WERI-Rb-1 (cell line): Measurements from ENCODE around the gene PARM1.

Experiments used
- DNase-seq: peaks from one replicate; pipeline ENCODE4 v3.0.0-alpha.2; 2020
- H3K27ac ChIP-seq: fragments of 250-450 bp; sonication (Bioruptor Pico); 2 replicates; pipeline ENCODE4 v1.5.1; 2020; ENCODE audit warnings: mild to moderate bottlenecking, moderate library complexity
- H3K27me3 ChIP-seq: fragments of 250-450 bp; sonication (Bioruptor Pico); 2 replicates; pipeline ENCODE4 v1.5.1; 2021; ENCODE audit warnings: mild to moderate bottlenecking, low read depth, moderate library complexity; ENCODE audit not compliant: insufficient read depth, severe bottlenecking
- H3K36me3 ChIP-seq: fragments of 250-450 bp; sonication (Bioruptor Pico); 2 replicates; pipeline ENCODE4 v1.5.1; 2020; ENCODE audit warnings: mild to moderate bottlenecking, moderate library complexity
- H3K4me3 ChIP-seq: 2 replicates; pipeline ENCODE4 v1.5.1; 2011; ENCODE audit warnings: low read depth, mild to moderate bottlenecking, control low read depth, low read length
- H3K9me3 ChIP-seq: fragments of 250-450 bp; sonication (Bioruptor Pico); 2 replicates; pipeline ENCODE4 v1.5.1; 2021; ENCODE audit warnings: mild to moderate bottlenecking, moderate library complexity; ENCODE audit not compliant: severe bottlenecking
- CTCF ChIP-seq: IDR thresholded peaks from 2 replicates; pipeline ENCODE4 v1.5.1; 2011; ENCODE audit warnings: low read depth, mild to moderate bottlenecking, control low read depth, inconsistent platforms, low read length

PARM1 gene

GRCh38 chr4:74942251-74942917, 9.5 kb downstream of the PARM1 start:
- no peak for TF ChIP-seq CTCF
- H3K27me3 ChIP-seq = no peaks in the 10 kb centered on the region
- H3K4me3 ChIP-seq = no peak overlapping the region

GRCh38 chr4:74942918-74943253, 10.0 kb downstream of the PARM1 start:
- no peaks in the 10 kb centered on the region for H3K27me3 ChIP-seq
- no peaks in the 10 kb centered on the region for H3K36me3 ChIP-seq
- H3K4me3 ChIP-seq = no peak overlapping the region
- H3K27ac ChIP-seq = no peak overlapping the region
- DNase-seq = no peak
- H3K9me3 ChIP-seq = no peaks in the 10 kb centered on the region
- no peak for TF ChIP-seq CTCF

More at GRCh38 chr4:74942251-74942917, 9.5 kb downstream of the PARM1 start:
- no peak overlapping the region for H3K27ac ChIP-seq
- DNase-seq = no peak
- no peaks in the 10 kb centered on the region for H3K9me3 ChIP-seq
- no peaks in the 10 kb centered on the region for H3K36me3 ChIP-seq

- DNase-seq = no peak
- no peak overlapping the region for H3K4me3 ChIP-seq
- no peak overlapping the region for H3K27ac ChIP-seq
- no peaks in the 10 kb centered on the region for H3K27me3 ChIP-seq
- no peak for TF ChIP-seq CTCF
- H3K36me3 ChIP-seq = no peaks in the 10 kb centered on the region
- H3K9me3 ChIP-seq = no peaks in the 10 kb centered on the region
Observed at GRCh38 chr4:74944354-74944793, 11.5 kb downstream of the PARM1 start.

- Histone ChIP-seq H3K9me3 (no peaks in the 10 kb centered on the region), H3K27ac (no peak overlapping the region), H3K36me3 (no peaks in the 10 kb centered on the region), H3K27me3 (no peaks in the 10 kb centered on the region), H3K4me3 (no peak overlapping the region)
- no peak for TF ChIP-seq CTCF
- no peak for DNase-seq
Observed at GRCh38 chr4:74946196-74946595, 13.3 kb downstream of the PARM1 start.

- no peak for DNase-seq
- no peak for TF ChIP-seq CTCF
- H3K4me3 ChIP-seq = no peak overlapping the region
Observed at GRCh38 chr4:74947798-74948197, 14.9 kb downstream of the PARM1 start.

GRCh38 chr4:74948236-74948635, 15.3 kb downstream of the PARM1 start:
- DNase-seq = no peak
- Histone ChIP-seq H3K4me3 (no peak overlapping the region), H3K36me3 (no peaks in the 10 kb centered on the region), H3K27ac (no peak overlapping the region), H3K9me3 (no peaks in the 10 kb centered on the region), H3K27me3 (no peaks in the 10 kb centered on the region)
- no peak for TF ChIP-seq CTCF

More at GRCh38 chr4:74947798-74948197, 14.9 kb downstream of the PARM1 start:
- no peaks in the 10 kb centered on the region for H3K36me3 ChIP-seq
- no peak overlapping the region for H3K27ac ChIP-seq
- H3K9me3 ChIP-seq = no peaks in the 10 kb centered on the region
- H3K27me3 ChIP-seq = no peaks in the 10 kb centered on the region
